Adrenal gland (tissue), 19 donors: ENCODE data around the gene MCM3AP. TPM values are rescaled to one million over a fixed set of nuclear protein-coding genes. Genes with fewer than 3 reads are reported as not detected.
A peak's percentile ranks its signal among the peaks of the same experiment; 100 is the strongest.

Experiments used
- DNase-seq, 7 donors: peaks; one replicate each; pipeline ENCODE4 v3.0.0-alpha.2; 2019 to 2020
- H3K27ac ChIP-seq, 5 donors: fragments of 200-600 bp; sonication (generic) in 4 of 5; 1 replicate in 3 of 5; 2 replicates in 2 of 5; pipeline versions ENCODE4 v1.5.1 to v1.8.0; 2016 to 2020; ENCODE audit warnings: mild to moderate bottlenecking in 1 of 5
- H3K27me3 ChIP-seq: fragments of 200-600 bp; 2 replicates; pipeline ENCODE4 v1.8.0; 2021
- H3K36me3 ChIP-seq, 2 donors: fragments of 200-600 bp; replicated peaks in 1 of 2; 1 replicate in 1 of 2; 2 replicates in 1 of 2; pipeline versions ENCODE4 v1.5.1 to v1.8.0; 2018 to 2022
- H3K4me1 ChIP-seq, 2 donors: fragments of 200-600 bp; replicated peaks in 1 of 2; 1 replicate in 1 of 2; 2 replicates in 1 of 2; pipeline versions ENCODE4 v1.5.1 to v1.8.0; 2018 to 2021
- H3K4me3 ChIP-seq, 4 donors: fragments of 200-600 bp; sonication (generic) in 3 of 4; one replicate each; pipeline ENCODE4 v1.5.1; 2016 to 2018
- H3K9me3 ChIP-seq, 3 donors: fragments of 200-600 bp; sonication (generic) in 1 of 3; replicated peaks in 1 of 3; 1 replicate in 2 of 3; 2 replicates in 1 of 3; pipeline versions ENCODE4 v1.5.1 to v1.8.0; 2016 to 2021
- CTCF ChIP-seq, 6 experiments: fragments of 450-650 bp in 4 of 6; fragments of 200-600 bp in 2 of 6; sonication (generic) in 1 of 6; IDR thresholded peaks; 1 replicate in 5 of 6; 2 replicates in 1 of 6; pipeline versions ENCODE4 v1.5.1 to v1.8.0; 2016 to 2021; ENCODE audit warnings: antibody characterized with exemption in 6 of 6, mild to moderate bottlenecking in 2 of 6, moderate library complexity in 1 of 6
- POLR2A ChIP-seq, 2 donors: fragments of 450-650 bp; IDR thresholded peaks; one replicate each; pipeline ENCODE4 v1.6.1; 2017; ENCODE audit warnings: antibody characterized with exemption in 2 of 2, mild to moderate bottlenecking in 2 of 2, moderate library complexity in 1 of 2
- WGBS, 4 donors: extraction: QIAGEN DNeasy Blood & Tissue Kit in 2 of 4; methylation state at CpG; one replicate each; pipeline versions ENCODE4 v1.1.5 to v1.1.7; 2013 to 2017; 5-methylcytosine and 5-hydroxymethylcytosine counted together
- intact Hi-C, 2 donors: fragments of 100-400 bp; cut with DNase I; formaldehyde crosslinking; loops; one replicate each; pipeline versions ENCODE4 v1.14.1 to v1.15.0; 2022 to 2023
- long read RNA-seq, 10 donors: library from polyadenylated mRNA in 3 of 10; unstranded in 2 of 10; stranded (forward) in 1 of 10; transcript quantifications; one replicate each; pipeline ENCODE4 v2.0.0 and lab custom pipeline, GENCODE V29; 2021 to 2026
- polyA plus RNA-seq, 3 donors: library from polyadenylated mRNA; stranded (reverse); fragments of 200-250 nt in 2 of 3; fragments of 350-450 nt in 1 of 3; fragmentation: Illumina TruSeq in 1 of 3; extraction: RNeasy Lipid Tissue Mini Kit (QIAGEN cat#74804) in 1 of 3; gene quantifications; one replicate each; pipeline ENCODE4 v1.2.3, GENCODE V29; 2013 to 2014
- total RNA-seq, 9 donors: library from RNA; depleted of rRNA in 4 of 9; stranded (reverse); fragments of >200 nt in 4 of 9; fragments of 120-200 nt in 1 of 9; fragmentation: NEBNext Ultra II Directional in 1 of 9; extraction: Animal tissue kit (Norgen Biotek cat#: 25700) in 1 of 9; gene quantifications; one replicate each; pipeline versions ENCODE4 v1.1.0 to v1.2.4, GENCODE V29; 2013 to 2023
- donor health status: healthy with polysubstance abuse.
- donor health status: Bipolar disorder and iron deficiency.
- donor health status: DM: yes; HTN: yes; CAD: no.
- donor health status: DM: no; HTN: no; CAD: no.
- donor health status: DM: no; HTN: no; CAD: no.
- donor health status: DM: yes; HTN: yes; CAD: no.

MCM3AP gene
- total RNA-seq (10 to 100 TPM; 51.9 to 88.4 (median 68.9) TPM), polyA plus RNA-seq (10 to 100 TPM; 34.8 to 89.4 (median 71.3) TPM)
- long read RNA-seq, donor 1, transcript MCM3AP-203 (2 exons, 876 nt): major isoform, 6 of 7 reads
- long read RNA-seq, donor 1, partial matches to known transcripts: 0 of 7 reads
- long read RNA-seq, donor 1, other reads (novel, unspliced or antisense): 0 of 7 reads
- long read RNA-seq, donor 2, full-length matches to known transcripts: 4 of 10 reads
- long read RNA-seq, donor 2, partial matches to known transcripts: 6 of 10 reads
- long read RNA-seq, donor 2, other reads (novel, unspliced or antisense): 0 of 10 reads
- long read RNA-seq, donor 3, partial matches to known transcripts: 0 of 1 reads
- long read RNA-seq, donor 3, other reads (novel, unspliced or antisense): 0 of 1 reads
- long read RNA-seq, donor 4, partial matches to known transcripts: 4 of 6 reads
- long read RNA-seq, donor 4, other reads (novel, unspliced or antisense): 1 of 6 reads
- long read RNA-seq, donor 5, full-length matches to known transcripts: 4 of 43 reads
- long read RNA-seq, donor 5, partial matches to known transcripts: 27 of 43 reads
- long read RNA-seq, donor 5, other reads (novel, unspliced or antisense): 12 of 43 reads
- long read RNA-seq, donor 6, partial matches to known transcripts: 8 of 9 reads
- long read RNA-seq, donor 6, other reads (novel, unspliced or antisense): 1 of 9 reads
- long read RNA-seq, donor 7, full-length matches to known transcripts: 6 of 6 reads
- long read RNA-seq, donor 7, partial matches to known transcripts: 0 of 6 reads
- long read RNA-seq, donor 7, other reads (novel, unspliced or antisense): 0 of 6 reads
- long read RNA-seq, donor 8, partial matches to known transcripts: 5 of 11 reads
- long read RNA-seq, donor 8, other reads (novel, unspliced or antisense): 0 of 11 reads
- long read RNA-seq, donor 9, partial matches to known transcripts: 0 of 6 reads
- long read RNA-seq, donor 9, other reads (novel, unspliced or antisense): 0 of 6 reads
- long read RNA-seq, donor 10, partial matches to known transcripts: 0 of 3 reads
- long read RNA-seq, donor 10, other reads (novel, unspliced or antisense): 0 of 3 reads

- Histone ChIP-seq H3K27me3 (no peaks in the 10 kb centered on the region), H3K4me3 (peak within 1 kb of the TSS; percentile 53 to 93 (median 80)), H3K4me1 (peaks cover 18 to 51% of the 10 kb centered on the region in 2 donors), H3K36me3 (peaks cover 0 to 38% of the 10 kb centered on the region in 2 donors), H3K27ac (peak within 1 kb of the TSS; percentile 81 to 96 (median 94)), H3K9me3 (no peaks in the 10 kb centered on the region)
- TF ChIP-seq CTCF (IDR thresholded peaks at IDR 0.05): no peak
- TF ChIP-seq POLR2A (IDR thresholded peaks at IDR 0.05): no peak
- no peak for DNase-seq
- intact Hi-C loops: no loop called here
- 24 to 33% (median 28%) methylated on average over 6 of the region's 6 CpGs for WGBS, 4 donors
These were observed at the start of gene MCM3AP for GRCh38 chr21:46285206-46285661. Gene MCM3AP (minus strand): TSS chr21:46285611. CDS start chr21:46285286, 325 bp downstream.

- H3K9me3 ChIP-seq: no peaks in the 10 kb centered on the region
- no peaks in the 10 kb centered on the region for H3K27me3 ChIP-seq
- H3K4me1 ChIP-seq: no peaks in the 10 kb centered on the region
- H3K27ac ChIP-seq: no peak overlapping the region
- no peak for TF ChIP-seq CTCF (IDR thresholded peaks at IDR 0.05)
- no peak for TF ChIP-seq POLR2A (IDR thresholded peaks at IDR 0.05)
- H3K4me3 ChIP-seq: no peak overlapping the region
- DNase-seq: no peak
- WGBS, 4 donors: 84 to 97% (median 94%) methylated on average over 12 of the region's 12 CpGs
- intact Hi-C loops: no loop called here
- H3K36me3 ChIP-seq: peaks cover 0 to 44% of the 10 kb centered on the region in 2 donors
These were observed 49.1 kb upstream of the MCM3AP start for GRCh38 chr21:46334351-46335140.

GRCh38 chr21:46329796-46330195, 44.4 kb upstream of the MCM3AP start:
- Histone ChIP-seq H3K36me3 (peaks cover 0 to 23% of the 10 kb centered on the region in 2 donors), H3K4me3 (no peak overlapping the region), H3K4me1 (peaks cover 0 to 10% of the 10 kb centered on the region in 2 donors), H3K27ac (no peak overlapping the region), H3K9me3 (no peaks in the 10 kb centered on the region), H3K27me3 (no peaks in the 10 kb centered on the region)
- intact Hi-C loops: no loop called here
- DNase-seq: no peak
- no peak for TF ChIP-seq CTCF (IDR thresholded peaks at IDR 0.05)
- TF ChIP-seq POLR2A (IDR thresholded peaks at IDR 0.05): no peak
- WGBS, 4 donors: 86 to 100% (median 95%) methylated on average over 2 of the region's 2 CpGs
